Measurements from ENCODE around the gene BUD31. TPM values are rescaled to one million over a fixed set of nuclear protein-coding genes. Genes with fewer than 3 reads are reported as not detected.
"Not testable (repeated sequence)": the region's sequence is repeated elsewhere in the genome, so short reads cannot be mapped to it uniquely, and the experiment has no call there.

BUD31 gene
- polyA plus RNA-seq, 6 donors from 2014 or later, result 129 to 201 (median 182) TPM

- peak overlapping the region in 2 of 8 donors; percentile 1 to 16 for H3K4me3 Mint-ChIP-seq
- ATAC-seq (ENCODE audit: low read depth in 2 of 2) (no peak), DNase-seq (no peak)
- H3K4me1 Mint-ChIP-seq, result peaks cover 28 to 62% (median 48%) of the 10 kb centered on the region in 3 donors
- H3K27ac Mint-ChIP-seq, result peak overlapping the region in 5 of 6 donors; percentile 42 to 94 (median 86)
- H3K9me3 Mint-ChIP-seq, result no peaks in the 10 kb centered on the region
- no peaks in the 10 kb centered on the region for H3K36me3 Mint-ChIP-seq
- H3K27me3 Mint-ChIP-seq, result no peaks in the 10 kb centered on the region
Observed at GRCh38 chr7:99384523-99384922, 24.2 kb upstream of the BUD31 start.

- no peaks in the 10 kb centered on the region for H3K27me3 Mint-ChIP-seq
- H3K36me3 Mint-ChIP-seq, result no peaks in the 10 kb centered on the region
- no peaks in the 10 kb centered on the region for H3K9me3 Mint-ChIP-seq
- H3K4me3 Mint-ChIP-seq, result no peak overlapping the region
- H3K4me1 Mint-ChIP-seq, result peaks cover 21 to 52% (median 38%) of the 10 kb centered on the region in 3 donors
- ATAC-seq (ENCODE audit: low read depth in 2 of 2), result no peak
- H3K27ac Mint-ChIP-seq, result peak overlapping the region in 4 of 6 donors; percentile 30 to 94 (median 68)
- DNase-seq, result no peak
Observed at GRCh38 chr7:99385564-99385963, 23.2 kb upstream of the BUD31 start.

GRCh38 chr7:99386584-99387238 is 22.1 kb upstream of the BUD31 start:
- Mint-ChIP-seq H3K4me1 (peaks cover 13 to 42% (median 27%) of the 10 kb centered on the region in 3 donors), H3K27ac (peak overlapping the region in 4 of 6 donors; percentile 42 to 94 (median 82)), H3K27me3 (no peaks in the 10 kb centered on the region), H3K36me3 (no peaks in the 10 kb centered on the region), H3K4me3 (no peak overlapping the region), H3K9me3 (no peaks in the 10 kb centered on the region)
- ATAC-seq (ENCODE audit: low read depth in 2 of 2) (peak; percentile 53 to 65), DNase-seq (peak; percentile 25)

GRCh38 chr7:99387239-99387635 is 21.5 kb upstream of the BUD31 start:
- H3K36me3 Mint-ChIP-seq; H3K9me3 Mint-ChIP-seq; H3K27me3 Mint-ChIP-seq; ATAC-seq (ENCODE audit: low read depth in 2 of 2); DNase-seq: not testable (repeated sequence)
- Mint-ChIP-seq H3K4me3 (peak overlapping the region in 1 of 8 donors; percentile 21), H3K27ac (peak overlapping the region in 2 of 6 donors; percentile 42 to 94), H3K4me1 (peaks cover 13 to 42% (median 27%) of the 10 kb centered on the region in 3 donors)

- Mint-ChIP-seq H3K36me3 (no peaks in the 10 kb centered on the region), H3K4me1 (peaks cover 13 to 41% (median 33%) of the 10 kb centered on the region in 3 donors), H3K27ac (no peak overlapping the region), H3K27me3 (no peaks in the 10 kb centered on the region), H3K9me3 (no peaks in the 10 kb centered on the region), H3K4me3 (no peak overlapping the region)
- DNase-seq (no peak), ATAC-seq (ENCODE audit: low read depth in 2 of 2) (no peak)
Observed at GRCh38 chr7:99387912-99388311, 20.9 kb upstream of the BUD31 start.

- Mint-ChIP-seq H3K27ac (peak overlapping the region in 1 of 6 donors; percentile 67), H3K36me3 (no peaks in the 10 kb centered on the region), H3K4me1 (peaks cover 16 to 39% (median 36%) of the 10 kb centered on the region in 3 donors), H3K4me3 (no peak overlapping the region), H3K27me3 (no peaks in the 10 kb centered on the region), H3K9me3 (no peaks in the 10 kb centered on the region)
- DNase-seq, result no peak
- no peak for ATAC-seq (ENCODE audit: low read depth in 2 of 2)
Observed at GRCh38 chr7:99389772-99390171, 19.0 kb upstream of the BUD31 start.

- H3K27ac Mint-ChIP-seq, result peak overlapping the region in 1 of 6 donors; percentile 30
- ATAC-seq (ENCODE audit: low read depth in 2 of 2) (no peak), DNase-seq (no peak)
- H3K4me3 Mint-ChIP-seq, result peak overlapping the region in 1 of 8 donors; percentile 45
- no peaks in the 10 kb centered on the region for H3K9me3 Mint-ChIP-seq
- no peaks in the 10 kb centered on the region for H3K27me3 Mint-ChIP-seq
- no peaks in the 10 kb centered on the region for H3K36me3 Mint-ChIP-seq
- H3K4me1 Mint-ChIP-seq, result peaks cover 15 to 35% (median 23%) of the 10 kb centered on the region in 3 donors
Observed at GRCh38 chr7:99390941-99391602, 17.7 kb upstream of the BUD31 start.

- Mint-ChIP-seq H3K4me1 (peaks cover 12 to 28% (median 20%) of the 10 kb centered on the region in 3 donors), H3K9me3 (no peaks in the 10 kb centered on the region), H3K36me3 (no peaks in the 10 kb centered on the region), H3K27me3 (no peaks in the 10 kb centered on the region), H3K4me3 (peak overlapping the region in 5 of 8 donors; percentile 45 to 90 (median 51)), H3K27ac (peak overlapping the region in 3 of 6 donors; percentile 30 to 93 (median 87))
- no peak for DNase-seq
- ATAC-seq (ENCODE audit: low read depth in 2 of 2), result no peak
Observed at GRCh38 chr7:99392046-99392445, 16.7 kb upstream of the BUD31 start.

GRCh38 chr7:99392659-99393354 is 16.0 kb upstream of the BUD31 start:
- ATAC-seq (ENCODE audit: low read depth in 2 of 2) (peak; percentile 94 to 97), DNase-seq (peak; percentile 81)
- Mint-ChIP-seq H3K4me3 (peak overlapping the region; percentile 78 to 91 (median 88)), H3K9me3 (no peaks in the 10 kb centered on the region), H3K27me3 (no peaks in the 10 kb centered on the region), H3K27ac (peak overlapping the region; percentile 80 to 93 (median 89)), H3K36me3 (peaks cover 0 to 4% of the 10 kb centered on the region in 2 donors), H3K4me1 (peaks cover 14 to 27% (median 23%) of the 10 kb centered on the region in 3 donors)

GRCh38 chr7:99393355-99394187 is 15.2 kb upstream of the BUD31 start:
- Mint-ChIP-seq H3K27me3 (no peaks in the 10 kb centered on the region), H3K9me3 (no peaks in the 10 kb centered on the region), H3K27ac (peak overlapping the region; percentile 80 to 93 (median 89)), H3K36me3 (peaks cover 0 to 11% of the 10 kb centered on the region in 2 donors), H3K4me1 (peaks cover 20 to 31% (median 29%) of the 10 kb centered on the region in 3 donors), H3K4me3 (peak overlapping the region; percentile 78 to 91 (median 88))
- no peak for DNase-seq
- ATAC-seq (ENCODE audit: low read depth in 2 of 2), result no peak

GRCh38 chr7:99394188-99394502 is 14.6 kb upstream of the BUD31 start:
- no peak for ATAC-seq (ENCODE audit: low read depth in 2 of 2)
- peaks cover 0 to 11% of the 10 kb centered on the region in 2 donors for H3K36me3 Mint-ChIP-seq
- no peaks in the 10 kb centered on the region for H3K9me3 Mint-ChIP-seq
- H3K4me3 Mint-ChIP-seq, result peak overlapping the region in 3 of 8 donors; percentile 66 to 79 (median 78)
- peak overlapping the region in 2 of 6 donors; percentile 69 to 86 for H3K27ac Mint-ChIP-seq
- no peak for DNase-seq
- no peaks in the 10 kb centered on the region for H3K27me3 Mint-ChIP-seq
- H3K4me1 Mint-ChIP-seq, result peaks cover 24 to 35% (median 29%) of the 10 kb centered on the region in 3 donors

GRCh38 chr7:99395616-99396327 is 13.0 kb upstream of the BUD31 start:
- Mint-ChIP-seq H3K27ac (peak overlapping the region in 1 of 6 donors; percentile 47), H3K9me3 (no peaks in the 10 kb centered on the region), H3K4me3 (no peak overlapping the region), H3K27me3 (no peaks in the 10 kb centered on the region), H3K4me1 (peaks cover 24 to 36% (median 35%) of the 10 kb centered on the region in 3 donors), H3K36me3 (peaks cover 0 to 14% of the 10 kb centered on the region in 2 donors)
- DNase-seq (no peak), ATAC-seq (ENCODE audit: low read depth in 2 of 2) (no peak)

All from naive B cell (primary cell).